GM18520 (cell line): ENCODE measurements around the gene TAC4.

ENCODE experiments used
- ATAC-seq: cut with Tn5 transposase; IDR thresholded peaks from one replicate; pipeline ENCODE4 v1.9.1; 2021; ENCODE audit not compliant: unreplicated experiment

The TAC4 gene

GRCh38 chr17:49848019-49848473 is at the start of gene TAC4:
TAC4 (minus strand) TSS chr17:49848069; CDS start chr17:49848017, 52 bp downstream.
- ATAC-seq = no peak

- ATAC-seq = no peak
Measured at GRCh38 chr17:49896860-49897259, 49.0 kb upstream of the TAC4 start.

- no peak for ATAC-seq
Measured at GRCh38 chr17:49896222-49896621, 48.4 kb upstream of the TAC4 start.

- no peak for ATAC-seq
Measured at GRCh38 chr17:49895812-49896211, 47.9 kb upstream of the TAC4 start.

- no peak for ATAC-seq
Measured at GRCh38 chr17:49894761-49895160, 46.9 kb upstream of the TAC4 start.

GRCh38 chr17:49891694-49892389 is 44.0 kb upstream of the TAC4 start:
- no peak for ATAC-seq

GRCh38 chr17:49891271-49891670 is 43.4 kb upstream of the TAC4 start:
- ATAC-seq = no peak

GRCh38 chr17:49890852-49891251 is 43.0 kb upstream of the TAC4 start:
- ATAC-seq = no peak

- ATAC-seq = no peak
Measured at GRCh38 chr17:49890077-49890821, 42.4 kb upstream of the TAC4 start.

GRCh38 chr17:49889500-49889899 is 41.6 kb upstream of the TAC4 start:
- no peak for ATAC-seq

GRCh38 chr17:49887744-49888360 is 40.0 kb upstream of the TAC4 start:
- ATAC-seq = no peak

- ATAC-seq = no peak
Measured at GRCh38 chr17:49887086-49887743, 39.3 kb upstream of the TAC4 start.

GRCh38 chr17:49886036-49886435 is 38.2 kb upstream of the TAC4 start:
- no peak for ATAC-seq

GRCh38 chr17:49882434-49882833 is 34.6 kb upstream of the TAC4 start:
- no peak for ATAC-seq

GRCh38 chr17:49881054-49881402 is 33.2 kb upstream of the TAC4 start:
- ATAC-seq = no peak

- no peak for ATAC-seq
Measured at GRCh38 chr17:49880291-49881053, 32.6 kb upstream of the TAC4 start.

- ATAC-seq = no peak
Measured at GRCh38 chr17:49878931-49879904, 31.3 kb upstream of the TAC4 start.

- no peak for ATAC-seq
Measured at GRCh38 chr17:49875685-49876084, 27.8 kb upstream of the TAC4 start.

- no peak for ATAC-seq
Measured at GRCh38 chr17:49874911-49875310, 27.0 kb upstream of the TAC4 start.

- ATAC-seq = no peak
Measured at GRCh38 chr17:49873926-49874325, 26.1 kb upstream of the TAC4 start.
